Trophoblast cell (in vitro differentiated cells and primary cell): ENCODE results near the gene ZBTB20.
A peak's percentile ranks its signal among the peaks of the same experiment; 100 is the strongest.

Experiments used
- DNase-seq, 2 donors: peaks; one replicate each; pipeline ENCODE4 v3.0.0-alpha.2; 2016
- H2AFZ ChIP-seq: 2 replicates; pipeline ENCODE4 v1.6.1; 2013; ENCODE audit warnings: low read length, moderate library complexity, mild to moderate bottlenecking; ENCODE audit not compliant: insufficient read depth, poor library complexity
- H2AK5ac ChIP-seq: 2 replicates; pipeline ENCODE4 v1.6.1; 2013; ENCODE audit warnings: mild to moderate bottlenecking, low read length
- H2BK120ac ChIP-seq: 2 replicates; pipeline ENCODE4 v1.6.1; 2013; ENCODE audit warnings: low read length, mild to moderate bottlenecking, moderate library complexity; ENCODE audit not compliant: insufficient read depth, poor library complexity
- H2BK12ac ChIP-seq: 2 replicates; pipeline ENCODE4 v1.6.1; 2013; ENCODE audit warnings: mild to moderate bottlenecking, low read length, moderate library complexity
- H2BK5ac ChIP-seq: 2 replicates; pipeline ENCODE4 v1.6.1; 2013; ENCODE audit warnings: low read length, low read depth, moderate library complexity, mild to moderate bottlenecking; ENCODE audit not compliant: poor library complexity
- H3K14ac ChIP-seq: 2 replicates; pipeline ENCODE4 v1.6.1; 2013; ENCODE audit warnings: mild to moderate bottlenecking, low read length
- H3K18ac ChIP-seq: 2 replicates; pipeline ENCODE4 v1.6.1; 2013; ENCODE audit warnings: mild to moderate bottlenecking, low read length
- H3K23ac ChIP-seq: 2 replicates; pipeline ENCODE4 v1.6.1; 2013; ENCODE audit warnings: low read length
- H3K27ac ChIP-seq: 2 replicates; pipeline ENCODE4 v1.5.1; 2013; ENCODE audit warnings: low read depth, mild to moderate bottlenecking, inconsistent platforms, low read length, moderate library complexity
- H3K27me3 ChIP-seq: 2 replicates; pipeline ENCODE4 v1.6.1; 2013; ENCODE audit warnings: inconsistent platforms, mild to moderate bottlenecking, low read length, moderate library complexity; ENCODE audit not compliant: insufficient read depth
- H3K36me3 ChIP-seq, 2 experiments: 1 replicate in 1 of 2; 2 replicates in 1 of 2; pipeline ENCODE4 v1.6.1; 2013; ENCODE audit warnings: low read length in 2 of 2, mild to moderate bottlenecking in 2 of 2, moderate library complexity in 1 of 2; ENCODE audit not compliant: insufficient read depth in 2 of 2, control insufficient read depth in 1 of 2
- H3K4ac ChIP-seq: 2 replicates; pipeline ENCODE4 v1.6.1; 2013; ENCODE audit warnings: low read depth, mild to moderate bottlenecking, low read length, moderate library complexity
- H3K4me1 ChIP-seq, 2 experiments: 1 replicate in 1 of 2; 2 replicates in 1 of 2; pipeline ENCODE4 v1.6.1; 2013; ENCODE audit warnings: low read length in 2 of 2, mild to moderate bottlenecking in 2 of 2, moderate library complexity in 1 of 2; ENCODE audit not compliant: insufficient read depth in 2 of 2, control insufficient read depth in 1 of 2
- H3K4me2 ChIP-seq: 2 replicates; pipeline ENCODE4 v1.6.1; 2013; ENCODE audit warnings: inconsistent platforms, mild to moderate bottlenecking, low read length, moderate library complexity
- H3K4me3 ChIP-seq: 2 replicates; pipeline ENCODE4 v1.5.1; 2013; ENCODE audit warnings: mild to moderate bottlenecking, low read depth, low read length, inconsistent platforms
- H3K79me1 ChIP-seq: one replicate; pipeline ENCODE4 v1.6.1; 2013; ENCODE audit warnings: low read length
- H3K79me2 ChIP-seq: 2 replicates; pipeline ENCODE4 v1.6.1; 2013; ENCODE audit warnings: low read length, mild to moderate bottlenecking; ENCODE audit not compliant: control insufficient read depth, insufficient read depth, poor library complexity
- H3K9ac ChIP-seq: 2 replicates; pipeline ENCODE4 v1.6.1; 2013; ENCODE audit warnings: mild to moderate bottlenecking, low read length
- H3K9me3 ChIP-seq: 2 replicates; pipeline ENCODE4 v1.6.1; 2013; ENCODE audit warnings: low read depth, mild to moderate bottlenecking, control low read depth, inconsistent platforms, low read length; ENCODE audit not compliant: insufficient read depth
- H4K12ac ChIP-seq: 2 replicates; pipeline ENCODE4 v1.6.1; 2013; ENCODE audit warnings: low read depth, mild to moderate bottlenecking, low read length, moderate library complexity
- H4K8ac ChIP-seq: 2 replicates; pipeline ENCODE4 v1.6.1; 2013; ENCODE audit warnings: low read depth, mild to moderate bottlenecking, low read length, moderate library complexity
- H4K91ac ChIP-seq: one replicate; pipeline ENCODE4 v1.6.1; 2013; ENCODE audit warnings: low read depth, mild to moderate bottlenecking, low read length, moderate library complexity
- WGBS: extraction: QIAGEN DNeasy Blood & Tissue Kit; methylation state at CpG from one replicate; pipeline ENCODE4 v1.1.7; 2013; ENCODE audit warnings: missing lambda C conversion rate; ENCODE audit not compliant: insufficient read length, insufficient coverage; ENCODE audit errors: extremely low coverage; 5-methylcytosine and 5-hydroxymethylcytosine counted together

Gene ZBTB20

DNA sequence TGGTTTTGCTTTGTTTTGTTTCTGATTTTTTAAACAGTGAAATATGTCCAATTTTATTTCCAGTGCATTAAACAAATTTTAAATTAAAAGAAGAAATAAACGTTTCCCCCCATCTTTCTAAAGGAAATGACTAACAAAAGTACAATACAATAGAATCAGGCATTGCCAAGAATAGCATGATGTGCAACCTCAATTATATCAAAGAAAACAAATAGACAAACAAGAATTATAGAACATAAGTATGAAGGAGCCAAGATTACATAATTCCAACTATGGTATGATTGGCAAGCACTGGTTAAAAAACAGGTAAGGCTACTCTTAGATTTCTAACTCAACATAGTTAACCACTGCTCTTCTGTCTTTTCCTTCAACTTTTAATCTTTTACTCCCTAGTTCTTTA, 826.8 kb downstream of the ZBTB20 start:
- Histone ChIP-seq H2AK5ac (no peak overlapping the region), H3K14ac (no peak overlapping the region), H2BK120ac (no peak overlapping the region), H4K91ac (no peak overlapping the region), H4K8ac (no peak overlapping the region), H3K4me1 (peaks cover 0 to 4% of the 10 kb centered on the region in 2 experiments), H3K4me3 (no peak overlapping the region), H3K23ac (no peak overlapping the region), H3K9me3 (no peaks in the 10 kb centered on the region), H2BK12ac (no peak overlapping the region), H3K27me3 (no peaks in the 10 kb centered on the region), H3K79me2 (no peaks in the 10 kb centered on the region), H3K4me2 (no peak overlapping the region), H3K79me1 (no peaks in the 10 kb centered on the region), H2AFZ (no peak overlapping the region), H4K12ac (no peak overlapping the region), H3K27ac (no peak overlapping the region), H2BK5ac (no peak overlapping the region), H3K18ac (no peak overlapping the region), H3K4ac (no peak overlapping the region), H3K36me3 (no peaks in the 10 kb centered on the region), H3K9ac (no peak overlapping the region)
- no peak for DNase-seq
- WGBS = no CpG with 5 or more reads among the region's 1 CpG

DNA sequence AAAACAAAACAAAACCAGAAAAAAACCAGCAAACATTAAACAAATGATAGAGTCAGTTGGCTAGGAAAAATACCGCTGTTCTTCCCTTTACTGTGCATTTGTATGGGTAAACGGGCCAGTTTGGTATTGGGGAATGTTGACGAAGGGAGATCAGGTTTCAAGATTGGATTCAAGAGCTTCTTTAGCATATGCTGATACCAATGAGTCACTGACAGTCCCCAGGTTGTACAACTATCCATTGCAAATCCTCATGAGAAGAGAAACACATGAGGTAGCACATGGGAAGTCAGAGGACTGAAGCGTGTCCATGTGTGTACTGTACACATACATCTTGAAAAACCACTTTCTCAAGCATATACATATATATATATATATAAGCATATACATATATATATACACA, 827.6 kb downstream of the ZBTB20 start:
- Histone ChIP-seq H2AFZ (no peak overlapping the region), H4K12ac (no peak overlapping the region), H3K27me3 (no peaks in the 10 kb centered on the region), H3K36me3 (no peaks in the 10 kb centered on the region), H3K27ac (no peak overlapping the region), H4K91ac (no peak overlapping the region), H2BK120ac (no peak overlapping the region), H3K4ac (no peak overlapping the region), H3K4me2 (no peak overlapping the region), H3K9me3 (no peaks in the 10 kb centered on the region), H3K4me1 (peaks cover 0 to 4% of the 10 kb centered on the region in 2 experiments), H3K9ac (no peak overlapping the region), H3K14ac (no peak overlapping the region), H2AK5ac (no peak overlapping the region), H2BK12ac (no peak overlapping the region), H2BK5ac (no peak overlapping the region), H3K79me2 (no peaks in the 10 kb centered on the region), H4K8ac (no peak overlapping the region), H3K4me3 (no peak overlapping the region), H3K79me1 (no peaks in the 10 kb centered on the region), H3K18ac (no peak overlapping the region), H3K23ac (no peak overlapping the region)
- peak; percentile 46 to 68 for DNase-seq
- no CpG with 5 or more reads among the region's 4 CpGs for WGBS

GRCh38 chr3:114318295-114318694, 828.8 kb downstream of the ZBTB20 start:
- H3K14ac ChIP-seq = no peak overlapping the region
- no peak overlapping the region for H3K4me2 ChIP-seq
- no peaks in the 10 kb centered on the region for H3K9me3 ChIP-seq
- DNase-seq = no peak
- no CpG with 5 or more reads among the region's 5 CpGs for WGBS
- no peak overlapping the region for H3K4ac ChIP-seq
- H3K4me3 ChIP-seq = no peak overlapping the region
- H3K23ac ChIP-seq = no peak overlapping the region
- no peaks in the 10 kb centered on the region for H3K36me3 ChIP-seq
- H3K4me1 ChIP-seq = peaks cover 0 to 4% of the 10 kb centered on the region in 2 experiments
- no peak overlapping the region for H4K91ac ChIP-seq
- H2BK5ac ChIP-seq = no peak overlapping the region
- H3K18ac ChIP-seq = no peak overlapping the region
- H3K9ac ChIP-seq = no peak overlapping the region
- H3K79me1 ChIP-seq = no peaks in the 10 kb centered on the region
- H4K12ac ChIP-seq = no peak overlapping the region
- no peak overlapping the region for H2AK5ac ChIP-seq
- H3K27ac ChIP-seq = no peak overlapping the region
- no peak overlapping the region for H2BK12ac ChIP-seq
- H2BK120ac ChIP-seq = no peak overlapping the region
- H4K8ac ChIP-seq = no peak overlapping the region
- no peak overlapping the region for H2AFZ ChIP-seq
- no peaks in the 10 kb centered on the region for H3K79me2 ChIP-seq
- H3K27me3 ChIP-seq = no peaks in the 10 kb centered on the region

GRCh38 chr3:114314282-114314681, 832.8 kb downstream of the ZBTB20 start:
- no peak for DNase-seq
- Histone ChIP-seq H3K4ac (no peak overlapping the region), H3K23ac (no peak overlapping the region), H4K91ac (no peak overlapping the region), H2AFZ (no peak overlapping the region), H2BK12ac (no peak overlapping the region), H3K4me2 (no peak overlapping the region), H3K4me1 (peaks cover 0 to 4% of the 10 kb centered on the region in 2 experiments), H3K27ac (no peak overlapping the region), H4K12ac (no peak overlapping the region), H2BK5ac (no peak overlapping the region), H2AK5ac (no peak overlapping the region), H3K9me3 (no peaks in the 10 kb centered on the region), H4K8ac (no peak overlapping the region), H3K4me3 (no peak overlapping the region), H2BK120ac (no peak overlapping the region), H3K14ac (no peak overlapping the region), H3K79me1 (no peaks in the 10 kb centered on the region), H3K18ac (no peak overlapping the region), H3K27me3 (no peaks in the 10 kb centered on the region), H3K9ac (no peak overlapping the region), H3K36me3 (no peaks in the 10 kb centered on the region), H3K79me2 (no peaks in the 10 kb centered on the region)
- WGBS = no CpG with 5 or more reads among the region's 2 CpGs
